DND-41 (cell line): ENCODE measurements around the gene PRICKLE3.

Source experiments
- EZH2 ChIP-seq: IDR thresholded peaks from 3 replicates; pipeline ENCODE4 v1.6.1; 2012; ENCODE audit warnings: borderline replicate concordance, low read depth, mild to moderate bottlenecking, moderate library complexity, low read length, inconsistent platforms; ENCODE audit not compliant: severe bottlenecking
- TF ChIP-seq, protein P1 (sequence below): IDR thresholded peaks from 2 replicates; pipeline ENCODE4 v1.5.1; 2012; ENCODE audit warnings: borderline replicate concordance, low read length, moderate library complexity, mild to moderate bottlenecking; ENCODE audit not compliant: poor library complexity, severe bottlenecking; ENCODE audit errors: extremely low read depth

DNA sequence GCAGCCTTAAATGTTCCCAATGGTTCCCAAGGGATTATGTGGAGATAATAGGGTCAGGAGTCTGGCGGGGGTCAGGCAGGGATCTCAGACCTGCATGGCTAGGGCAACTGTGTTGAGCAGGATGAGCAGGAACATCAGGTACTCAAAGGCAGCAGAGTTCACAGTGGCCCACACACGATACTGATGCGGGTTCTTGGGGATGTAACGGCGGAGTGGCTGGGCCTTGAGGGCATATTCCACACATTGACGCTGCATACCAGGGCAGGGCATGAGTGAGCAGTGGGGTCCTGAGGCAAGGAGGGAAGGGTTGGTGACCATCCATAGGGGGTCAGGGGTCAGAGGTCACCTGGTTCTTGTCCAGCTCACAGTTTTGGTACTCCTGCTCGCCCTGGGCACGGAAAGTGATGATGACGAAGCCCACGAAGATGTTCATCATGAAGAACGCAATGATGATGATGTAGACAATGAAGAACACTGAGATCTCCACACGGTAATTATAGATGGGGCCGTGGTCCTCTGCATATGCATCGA is 28.9 kb upstream of the PRICKLE3 start:
- TF ChIP-seq, protein P1, sequence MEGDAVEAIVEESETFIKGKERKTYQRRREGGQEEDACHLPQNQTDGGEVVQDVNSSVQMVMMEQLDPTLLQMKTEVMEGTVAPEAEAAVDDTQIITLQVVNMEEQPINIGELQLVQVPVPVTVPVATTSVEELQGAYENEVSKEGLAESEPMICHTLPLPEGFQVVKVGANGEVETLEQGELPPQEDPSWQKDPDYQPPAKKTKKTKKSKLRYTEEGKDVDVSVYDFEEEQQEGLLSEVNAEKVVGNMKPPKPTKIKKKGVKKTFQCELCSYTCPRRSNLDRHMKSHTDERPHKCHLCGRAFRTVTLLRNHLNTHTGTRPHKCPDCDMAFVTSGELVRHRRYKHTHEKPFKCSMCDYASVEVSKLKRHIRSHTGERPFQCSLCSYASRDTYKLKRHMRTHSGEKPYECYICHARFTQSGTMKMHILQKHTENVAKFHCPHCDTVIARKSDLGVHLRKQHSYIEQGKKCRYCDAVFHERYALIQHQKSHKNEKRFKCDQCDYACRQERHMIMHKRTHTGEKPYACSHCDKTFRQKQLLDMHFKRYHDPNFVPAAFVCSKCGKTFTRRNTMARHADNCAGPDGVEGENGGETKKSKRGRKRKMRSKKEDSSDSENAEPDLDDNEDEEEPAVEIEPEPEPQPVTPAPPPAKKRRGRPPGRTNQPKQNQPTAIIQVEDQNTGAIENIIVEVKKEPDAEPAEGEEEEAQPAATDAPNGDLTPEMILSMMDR = no peak
- no peak for TF ChIP-seq EZH2
